ENCODE data around the gene LYPD3.
A peak's percentile ranks its signal among the peaks of the same experiment; 100 is the strongest.

The LYPD3 gene

DNA sequence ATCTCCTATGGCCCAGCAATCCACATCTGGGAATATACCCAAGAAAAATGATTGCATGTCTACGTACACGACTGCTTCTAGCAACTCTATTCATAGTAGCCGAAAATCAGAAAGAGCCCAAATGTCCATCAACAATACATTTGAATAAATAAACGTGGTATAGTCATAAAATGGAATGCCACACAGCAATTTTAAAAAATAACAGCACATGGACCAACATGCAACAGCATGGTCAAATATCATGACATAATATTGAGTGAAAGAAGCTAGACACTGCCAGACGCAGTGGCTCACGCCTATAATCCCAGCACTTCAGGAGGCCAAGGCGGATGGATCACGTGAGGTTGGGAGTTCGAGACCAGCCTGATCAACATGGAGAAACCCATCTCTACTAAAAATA is 34.4 kb downstream of the LYPD3 start:
- DNase-seq (no peak), ATAC-seq (replicated peaks) (no peak)
- Mint-ChIP-seq H3K9me3 (no peaks in the 10 kb centered on the region), H3K27me3 (no peaks in the 10 kb centered on the region), H3K4me1 (ENCODE audit: low read depth in 2 of 2) (peaks cover 5 to 12% of the 10 kb centered on the region in 2 donors), H3K4me3 (no peak overlapping the region), H3K36me3 (ENCODE audit: insufficient read depth) (peaks cover 6% of the 10 kb centered on the region), H3K27ac (peak overlapping the region in 1 of 2 donors; percentile 89)

DNA sequence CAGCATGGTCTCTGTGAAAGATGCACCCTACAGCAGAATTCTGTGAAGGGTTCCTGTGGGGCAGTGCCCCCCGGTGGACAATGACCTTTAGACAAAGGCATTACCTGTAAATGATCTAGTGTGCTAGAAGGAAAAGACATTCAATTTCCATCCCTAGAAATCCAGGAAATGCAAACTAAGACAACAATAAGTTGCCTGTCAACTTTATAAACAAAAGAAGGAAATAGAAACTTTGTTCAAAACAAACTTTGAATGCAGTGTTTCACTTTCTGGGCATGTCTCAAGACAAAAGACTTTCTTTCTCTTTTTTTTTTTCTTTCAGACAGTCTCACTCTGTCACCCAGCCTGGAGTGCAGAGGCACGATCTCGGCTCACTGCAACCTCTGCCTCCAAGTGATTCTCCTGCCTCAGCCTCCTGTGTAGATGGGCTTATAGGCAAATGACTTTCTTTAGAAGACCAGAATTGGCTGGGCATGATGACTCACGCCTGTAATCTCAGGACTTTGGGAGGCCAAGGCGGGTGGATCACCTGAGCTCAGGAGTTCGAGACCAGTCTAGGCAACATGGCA is 35.2 kb downstream of the LYPD3 start:
- Mint-ChIP-seq H3K27me3 (no peaks in the 10 kb centered on the region), H3K9me3 (no peaks in the 10 kb centered on the region), H3K4me1 (ENCODE audit: low read depth in 2 of 2) (peaks cover 7 to 13% of the 10 kb centered on the region in 2 donors), H3K27ac (peak overlapping the region in 1 of 2 donors; percentile 89), H3K4me3 (no peak overlapping the region), H3K36me3 (ENCODE audit: insufficient read depth) (peaks cover 6% of the 10 kb centered on the region)
- DNase-seq (peak in 1 of 3 experiments; percentile 14), ATAC-seq (replicated peaks) (peak; percentile 79)

DNA sequence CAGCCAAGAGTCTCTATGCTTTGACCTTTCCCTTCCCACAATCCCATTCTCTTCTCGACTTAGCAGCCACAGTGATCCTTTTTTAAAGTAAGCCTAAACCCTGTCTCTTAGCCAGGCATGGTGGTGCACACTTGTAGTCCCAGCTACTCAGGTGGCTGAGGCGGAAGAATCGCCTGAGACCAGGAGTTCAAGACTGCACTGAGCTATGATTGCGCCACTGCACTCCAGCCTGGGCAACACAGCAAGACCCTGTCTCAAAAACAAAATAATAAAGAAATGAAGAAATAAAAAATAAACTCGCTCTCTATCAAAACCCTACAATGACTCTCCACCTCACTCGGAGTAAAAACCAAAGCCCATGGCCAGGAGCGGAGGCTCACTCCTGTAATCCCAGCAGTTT is 36.0 kb downstream of the LYPD3 start:
- no peak for ATAC-seq (replicated peaks)
- no peak overlapping the region for H3K27ac Mint-ChIP-seq
- no peaks in the 10 kb centered on the region for H3K9me3 Mint-ChIP-seq
- H3K36me3 Mint-ChIP-seq (ENCODE audit: insufficient read depth) = peaks cover 6% of the 10 kb centered on the region
- no peaks in the 10 kb centered on the region for H3K27me3 Mint-ChIP-seq
- H3K4me1 Mint-ChIP-seq (ENCODE audit: low read depth in 2 of 2) = peaks cover 8 to 13% of the 10 kb centered on the region in 2 donors
- DNase-seq = no peak
- H3K4me3 Mint-ChIP-seq = no peak overlapping the region

DNA sequence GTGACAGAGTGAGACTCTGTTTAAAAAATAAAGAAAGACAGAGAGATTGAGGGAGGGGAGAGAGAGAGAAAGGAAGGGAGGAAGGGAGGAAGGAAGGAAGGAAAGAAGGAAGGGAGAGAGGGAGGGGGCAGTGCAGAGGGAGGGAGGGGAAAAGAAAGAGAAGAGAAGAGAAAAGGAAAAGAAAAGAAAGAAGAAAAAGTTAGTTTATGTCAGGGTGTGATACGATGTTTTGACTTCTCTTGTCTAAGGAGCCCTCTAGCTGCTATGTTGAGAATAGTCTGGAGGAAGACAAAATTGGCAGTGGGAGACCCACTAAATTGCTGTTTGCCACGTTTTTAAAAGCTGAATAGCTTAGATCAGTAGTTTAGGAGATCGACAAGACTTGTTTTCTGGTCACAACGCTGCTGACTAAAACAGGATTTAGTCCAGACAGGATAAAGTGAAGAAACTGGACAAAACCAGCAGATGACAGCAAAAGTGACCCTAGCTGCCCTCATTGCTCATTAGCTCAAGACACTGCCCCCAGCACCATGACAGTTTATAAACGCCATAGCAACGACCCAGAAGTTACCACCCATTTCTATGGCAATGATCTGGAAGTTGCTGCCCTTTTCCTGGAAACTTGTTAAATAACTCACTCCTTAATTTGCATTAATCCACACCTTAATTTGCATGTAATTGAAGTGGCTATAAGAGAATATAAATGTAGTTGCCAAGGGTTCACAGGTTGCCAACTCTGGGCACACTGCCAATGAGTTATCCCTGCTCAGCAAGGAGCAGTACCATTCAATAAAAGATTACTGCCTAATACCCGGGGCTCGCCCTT is 39.6 kb downstream of the LYPD3 start:
- peaks cover 2% of the 10 kb centered on the region for H3K36me3 Mint-ChIP-seq (ENCODE audit: insufficient read depth)
- peaks cover 6% of the 10 kb centered on the region in 2 donors for H3K4me1 Mint-ChIP-seq (ENCODE audit: low read depth in 2 of 2)
- no peaks in the 10 kb centered on the region for H3K9me3 Mint-ChIP-seq
- no peak for DNase-seq
- H3K27me3 Mint-ChIP-seq = peaks cover 0 to 4% of the 10 kb centered on the region in 2 donors
- H3K4me3 Mint-ChIP-seq = no peak overlapping the region
- ATAC-seq (replicated peaks) = no peak
- peak overlapping the region; percentile 24 to 60 for H3K27ac Mint-ChIP-seq

DNA sequence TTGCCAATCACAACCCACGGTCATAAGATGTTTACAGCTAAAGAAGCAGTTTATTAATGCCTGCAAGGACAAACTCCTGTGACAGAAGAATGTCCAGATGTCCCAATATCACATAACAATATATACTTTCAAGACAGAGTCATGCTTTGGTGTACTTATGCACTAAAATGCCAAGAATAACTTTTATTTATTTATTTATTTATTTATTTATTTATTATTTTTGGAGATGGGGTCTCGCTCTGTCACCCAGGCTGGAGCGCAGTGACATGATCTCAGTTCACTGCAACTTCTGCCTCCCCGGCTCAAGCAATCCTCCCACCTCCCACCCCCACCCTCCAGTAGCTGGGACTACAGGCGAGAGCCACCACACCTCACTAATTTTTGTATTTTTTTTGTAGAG is 41.6 kb downstream of the LYPD3 start:
- DNase-seq = no peak
- Mint-ChIP-seq H3K27ac (no peak overlapping the region), H3K4me3 (no peak overlapping the region), H3K4me1 (ENCODE audit: low read depth in 2 of 2) (peaks cover 6% of the 10 kb centered on the region in 2 donors), H3K9me3 (no peaks in the 10 kb centered on the region), H3K27me3 (peaks cover 0 to 10% of the 10 kb centered on the region in 2 donors), H3K36me3 (ENCODE audit: insufficient read depth) (peaks cover 2% of the 10 kb centered on the region)
- ATAC-seq (replicated peaks) = no peak

DNA sequence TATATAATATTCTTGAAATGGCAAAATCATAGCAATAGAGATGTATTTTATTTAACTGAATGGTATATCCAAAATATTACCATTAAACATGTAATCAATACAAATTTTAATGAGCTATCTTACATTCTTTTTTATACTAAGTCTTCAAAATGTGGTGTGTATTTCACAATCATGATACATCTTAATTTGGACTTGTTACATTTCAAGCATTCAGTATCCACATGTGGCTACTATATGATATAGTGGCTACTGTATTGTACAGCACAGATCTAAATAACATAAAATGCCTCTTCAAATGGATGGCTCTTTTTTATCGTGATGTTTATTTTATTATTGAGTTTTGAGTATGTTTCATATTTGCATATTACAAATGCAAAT is 42.7 kb downstream of the LYPD3 start:
- DNase-seq (no peak), ATAC-seq (replicated peaks) (no peak)
- peaks cover 0 to 15% of the 10 kb centered on the region in 2 donors for H3K27me3 Mint-ChIP-seq
- H3K4me3 Mint-ChIP-seq = no peak overlapping the region
- peaks cover 6% of the 10 kb centered on the region in 2 donors for H3K4me1 Mint-ChIP-seq (ENCODE audit: low read depth in 2 of 2)
- H3K36me3 Mint-ChIP-seq (ENCODE audit: insufficient read depth) = peaks cover 2% of the 10 kb centered on the region
- H3K9me3 Mint-ChIP-seq = no peaks in the 10 kb centered on the region
- H3K27ac Mint-ChIP-seq = no peak overlapping the region

DNA sequence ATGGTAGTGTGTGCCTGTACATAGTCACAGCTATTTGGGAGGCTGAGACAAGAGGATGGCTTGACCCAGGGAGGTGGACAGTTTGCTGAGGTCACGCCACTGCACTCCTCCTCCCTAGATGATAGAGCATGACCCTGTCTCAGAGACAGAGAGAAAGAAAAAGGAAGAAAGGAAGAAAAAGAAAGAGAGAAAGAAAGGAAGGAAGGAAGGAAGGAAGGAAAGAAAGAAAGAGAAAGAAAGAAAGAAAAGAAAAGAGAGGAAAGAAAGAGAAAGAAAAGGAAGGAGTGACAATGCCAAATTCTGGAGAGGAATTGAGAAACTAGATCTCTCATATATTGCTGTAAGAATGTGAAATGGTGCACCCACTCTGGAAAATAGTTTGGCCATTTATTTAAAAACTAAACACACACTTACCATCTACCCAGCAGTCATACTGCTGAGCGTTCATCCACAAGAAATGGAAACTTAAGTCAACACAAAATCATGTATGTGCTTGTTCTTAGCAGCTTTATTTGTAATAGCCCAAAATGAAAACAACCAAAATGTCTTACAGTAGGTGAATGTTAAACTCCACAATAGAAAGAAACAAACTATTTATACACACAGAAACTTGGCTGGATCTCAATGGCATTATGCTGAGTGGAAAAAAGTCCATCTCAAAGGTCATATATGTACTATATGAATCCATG is 43.3 kb downstream of the LYPD3 start:
- no peaks in the 10 kb centered on the region for H3K9me3 Mint-ChIP-seq
- ATAC-seq (replicated peaks) = no peak

DNA sequence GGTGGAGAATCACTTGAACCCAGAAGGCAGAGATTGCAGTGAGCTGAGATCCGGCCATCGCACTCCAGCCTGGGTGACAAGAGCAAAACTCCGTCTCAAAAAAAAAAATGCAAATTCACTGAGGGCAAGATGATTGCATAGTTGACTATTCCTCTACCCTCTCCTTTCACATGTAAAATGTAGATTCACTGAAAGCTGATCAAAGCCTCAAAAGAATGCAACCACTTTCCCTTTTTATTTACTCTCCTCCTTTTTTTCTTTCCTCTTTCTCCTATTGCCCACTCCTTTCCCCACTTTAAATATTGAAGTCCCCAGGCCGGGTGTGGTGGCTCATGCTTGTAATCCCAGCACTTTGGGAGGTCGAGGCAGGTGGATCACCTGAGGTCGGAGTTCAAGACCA is 44.5 kb downstream of the LYPD3 start:
- H3K9me3 Mint-ChIP-seq = no peaks in the 10 kb centered on the region
- H3K27ac Mint-ChIP-seq = no peak overlapping the region
- no peak overlapping the region for H3K4me3 Mint-ChIP-seq
- ATAC-seq (replicated peaks) (no peak), DNase-seq (no peak)
- peaks cover 0 to 18% of the 10 kb centered on the region in 2 donors for H3K27me3 Mint-ChIP-seq
- H3K4me1 Mint-ChIP-seq (ENCODE audit: low read depth in 2 of 2) = peaks cover 6% of the 10 kb centered on the region in 2 donors
- H3K36me3 Mint-ChIP-seq (ENCODE audit: insufficient read depth) = no peaks in the 10 kb centered on the region

More for the DNA sequence above, 43.3 kb downstream of the LYPD3 start:
- Mint-ChIP-seq H3K36me3 (ENCODE audit: insufficient read depth) (no peaks in the 10 kb centered on the region), H3K4me1 (ENCODE audit: low read depth in 2 of 2) (peaks cover 6% of the 10 kb centered on the region in 2 donors), H3K27ac (no peak overlapping the region), H3K27me3 (peaks cover 0 to 18% of the 10 kb centered on the region in 2 donors), H3K4me3 (no peak overlapping the region)
- no peak for DNase-seq

DNA sequence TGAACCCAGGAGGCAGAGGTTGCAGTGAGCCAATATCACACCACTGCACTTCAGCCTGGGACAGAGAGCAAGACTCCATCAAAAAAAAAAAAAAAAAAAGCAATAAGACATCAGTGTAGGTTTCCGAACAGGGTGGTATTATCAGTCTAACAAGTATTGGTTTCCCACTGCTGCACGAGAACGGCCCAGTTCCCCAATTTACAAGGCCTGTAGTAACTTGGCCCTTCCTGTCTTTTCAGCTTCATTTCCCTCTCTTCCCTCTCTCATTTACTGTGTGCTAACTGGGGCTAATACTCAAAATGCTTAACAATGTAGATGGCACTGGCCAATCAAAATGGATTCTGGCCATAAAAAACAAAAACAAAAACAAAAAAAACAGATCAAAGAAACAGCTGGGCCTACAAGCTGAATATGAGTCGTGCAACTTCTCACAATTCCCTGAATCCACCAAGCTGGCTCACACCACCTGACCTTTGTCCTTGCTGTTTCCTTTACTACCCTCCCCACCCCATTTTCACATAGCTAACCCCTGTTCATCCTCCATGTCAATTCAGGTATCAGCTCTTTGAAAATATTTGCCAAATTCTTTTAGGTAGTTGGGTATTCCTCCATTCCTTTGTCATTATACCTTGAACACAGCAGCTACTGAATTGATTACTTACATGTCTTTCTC is 48.3 kb downstream of the LYPD3 start:
- no peak for ATAC-seq (replicated peaks)
- Mint-ChIP-seq H3K4me1 (ENCODE audit: low read depth in 2 of 2) (peaks cover 0 to 1% of the 10 kb centered on the region in 2 donors), H3K36me3 (ENCODE audit: insufficient read depth) (no peaks in the 10 kb centered on the region), H3K27ac (no peak overlapping the region), H3K9me3 (no peaks in the 10 kb centered on the region), H3K27me3 (peaks cover 20 to 21% of the 10 kb centered on the region in 2 donors), H3K4me3 (no peak overlapping the region)
- DNase-seq = no peak

DNA sequence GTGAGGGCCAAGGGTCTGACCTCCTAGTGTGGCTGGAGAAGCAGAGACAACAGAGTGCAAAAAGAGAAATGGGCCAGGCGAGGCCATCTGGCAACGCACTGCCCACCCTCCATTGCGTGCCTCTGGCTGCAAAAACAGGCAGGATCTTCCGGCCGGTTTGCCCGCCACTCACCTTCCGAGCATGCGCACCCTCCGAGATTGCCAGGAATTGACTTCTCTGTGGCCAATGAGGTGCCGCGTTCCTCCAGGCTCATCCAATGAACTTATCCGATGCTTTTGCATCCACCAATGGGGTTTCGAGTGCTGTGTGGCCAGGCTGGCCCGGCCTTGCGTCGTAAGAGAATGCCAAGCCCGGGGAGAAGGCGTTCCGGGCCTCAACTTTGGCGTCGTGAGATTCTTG is 50.9 kb downstream of the LYPD3 start, which contains the start of gene TEX101:
Gene TEX101, plus strand, starts transcription at position 337 of the 400 bp plus-strand sequence. CDS start 1,030 bp downstream, outside the sequence.
- no peaks in the 10 kb centered on the region for H3K36me3 Mint-ChIP-seq (ENCODE audit: insufficient read depth)
- ATAC-seq (replicated peaks) (no peak), DNase-seq (no peak)
- H3K4me3 Mint-ChIP-seq = no peak within 1 kb of the TSS
- peaks cover 24 to 41% of the 10 kb centered on the region in 2 donors for H3K27me3 Mint-ChIP-seq
- H3K4me1 Mint-ChIP-seq (ENCODE audit: low read depth in 2 of 2) = peaks cover 0 to 1% of the 10 kb centered on the region in 2 donors
- H3K9me3 Mint-ChIP-seq = no peaks in the 10 kb centered on the region
- no peak within 1 kb of the TSS for H3K27ac Mint-ChIP-seq

DNA sequence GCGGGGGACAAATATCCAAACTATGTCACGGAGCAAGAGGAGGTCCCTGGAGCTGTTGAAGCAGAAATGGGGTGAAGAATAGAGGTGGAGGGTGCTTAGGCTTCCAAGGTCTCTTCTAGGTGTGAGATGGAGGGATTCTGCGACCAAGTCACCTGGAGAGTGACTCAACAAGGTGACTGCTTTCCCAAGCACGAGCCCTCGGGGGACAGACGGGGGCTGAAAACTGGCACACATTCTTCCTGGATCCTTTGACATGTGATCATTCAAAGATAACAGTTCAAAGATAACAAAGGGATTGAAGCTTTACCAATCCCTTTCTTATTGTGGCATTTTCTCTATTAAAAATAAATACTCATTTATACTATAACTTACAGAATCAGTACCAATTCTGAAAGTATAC is 53.0 kb downstream of the LYPD3 start:
- H3K4me1 Mint-ChIP-seq (ENCODE audit: low read depth in 2 of 2) = peaks cover 0 to 1% of the 10 kb centered on the region in 2 donors
- H3K27ac Mint-ChIP-seq = no peak overlapping the region
- H3K4me3 Mint-ChIP-seq = no peak overlapping the region
- no peak for DNase-seq
- H3K27me3 Mint-ChIP-seq = peaks cover 21 to 41% of the 10 kb centered on the region in 2 donors
- no peaks in the 10 kb centered on the region for H3K36me3 Mint-ChIP-seq (ENCODE audit: insufficient read depth)
- ATAC-seq (replicated peaks) = no peak
- no peaks in the 10 kb centered on the region for H3K9me3 Mint-ChIP-seq
